Measurements from ENCODE around the gene FAM124A. TPM values are rescaled to one million over a fixed set of nuclear protein-coding genes. Genes with fewer than 3 reads are reported as not detected.

FAM124A gene
- total RNA-seq, 1 experiment from 2014 or later: 3.1 TPM

GRCh38 chr13:51303882-51304281, 81.7 kb downstream of the FAM124A start:
- ATAC-seq: no peak
- no peak for DNase-seq (ENCODE audit: low read depth, low spot score)
- H3K4me1 ChIP-seq (ENCODE audit: control insufficient read depth in 1 of 2, insufficient read depth in 2 of 2, low read length in 2 of 2): no peaks in the 10 kb centered on the region
- ChIA-PET RAD21 (ENCODE audit: low non-redundant PET in 1 of 2, low total read pairs in 2 of 2, uncharacterized antibody in 2 of 2, unreplicated experiment in 2 of 2) (no interaction called here), POLR2A (no interaction called here), CTCF (interaction anchor here (3.2 kb wide), 1 partner anchor 17 kb away, joined by 12 read pairs; no protein-coding TSS in a partner anchor)
- H3K9me2 ChIP-seq (ENCODE audit: insufficient read depth): no peaks in the 10 kb centered on the region
- no peak overlapping the region for H3K4me3 ChIP-seq (replicated peaks in 1 of 2; ENCODE audit: low read depth in 1 of 2, low read length in 2 of 2)
- H3K9ac ChIP-seq (ENCODE audit: low read length): no peak overlapping the region
- no peaks in the 10 kb centered on the region for H3K9me3 ChIP-seq (ENCODE audit: control insufficient read depth in 1 of 2, insufficient read depth in 1 of 2, low read depth in 1 of 2, low read length in 2 of 2)
- TF ChIP-seq JUND (IDR thresholded peaks at IDR 0.05): no peak
- no peak for TF ChIP-seq SP1 (IDR thresholded peaks at IDR 0.05; ENCODE audit: low read depth)
- no peak for TF ChIP-seq YY1 (IDR thresholded peaks at IDR 0.05; ENCODE audit: extremely low read depth, insufficient replicate concordance, low read depth, low read length)
- TF ChIP-seq EGR1 (IDR thresholded peaks at IDR 0.05; ENCODE audit: low read depth): no peak
- TF ChIP-seq TCF7L2 (IDR thresholded peaks at IDR 0.05; ENCODE audit: borderline replicate concordance, extremely low read depth, insufficient read depth, insufficient read length): no peak
- no peak for TF ChIP-seq CBX3 (IDR thresholded peaks at IDR 0.05; ENCODE audit: low read depth)
- TF ChIP-seq FOSL1 (IDR thresholded peaks at IDR 0.05; ENCODE audit: low read depth): no peak
- TF ChIP-seq SRF (IDR thresholded peaks at IDR 0.05; ENCODE audit: low read depth): no peak
- TF ChIP-seq EZH2phosphoT487 (IDR thresholded peaks at IDR 0.05; ENCODE audit: borderline replicate concordance): no peak
- no peak for TF ChIP-seq SIN3A (IDR thresholded peaks at IDR 0.05; ENCODE audit: low read depth)
- no peak for TF ChIP-seq ZFX (IDR thresholded peaks at IDR 0.05)
- TF ChIP-seq REST (IDR thresholded peaks at IDR 0.05; ENCODE audit: low read depth): no peak
- no peak for TF ChIP-seq ZNF274 (IDR thresholded peaks at IDR 0.05; ENCODE audit: low read depth, low read length)
- TF ChIP-seq POLR2AphosphoS5 (IDR thresholded peaks at IDR 0.05; ENCODE audit: low read depth, low read length): no peak
- TF ChIP-seq, protein P1, sequence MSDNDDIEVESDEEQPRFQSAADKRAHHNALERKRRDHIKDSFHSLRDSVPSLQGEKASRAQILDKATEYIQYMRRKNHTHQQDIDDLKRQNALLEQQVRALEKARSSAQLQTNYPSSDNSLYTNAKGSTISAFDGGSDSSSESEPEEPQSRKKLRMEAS (IDR thresholded peaks at IDR 0.05): no peak
- no peak for TF ChIP-seq EZH2 (IDR thresholded peaks at IDR 0.05)
- TF ChIP-seq CTCF (IDR thresholded peaks at IDR 0.05 in 2 of 3, conservative IDR thresholded peaks at IDR 0.05 in 1 of 3; ENCODE audit: borderline replicate concordance in 1 of 3, insufficient read depth in 1 of 3, low read depth in 2 of 3, low read length in 2 of 3): no peak
- H3K79me2 ChIP-seq (ENCODE audit: insufficient read depth, low read length): no peaks in the 10 kb centered on the region
- no peaks in the 10 kb centered on the region for H3K27me3 ChIP-seq (ENCODE audit: insufficient read depth, low read length)
- no TSS peak for BruUV-seq (replicated peaks)
- no peak overlapping the region for H2AFZ ChIP-seq (ENCODE audit: low read depth, low read length, poor library complexity, severe bottlenecking)
- H3K27ac ChIP-seq (ENCODE audit: low read depth, low read length): no peak overlapping the region
- H3K36me3 ChIP-seq (ENCODE audit: control insufficient read depth in 1 of 2, insufficient read depth in 2 of 2, low read length in 2 of 2): no peaks in the 10 kb centered on the region
- no peaks in the 10 kb centered on the region for H4K20me1 ChIP-seq (ENCODE audit: insufficient read depth)
- no peak overlapping the region for H3K4me2 ChIP-seq (ENCODE audit: low read length)
- intact Hi-C loops (cut with micrococcal nuclease): no loop called here
